NCI-H2081 (cell line): ENCODE data around the gene IL37.

Source experiments
- DNase-seq, 2 experiments: peaks; one replicate each; lab custom pipeline; 2025; lab: John Stamatoyannopoulos, UW

The IL37 gene

DNA sequence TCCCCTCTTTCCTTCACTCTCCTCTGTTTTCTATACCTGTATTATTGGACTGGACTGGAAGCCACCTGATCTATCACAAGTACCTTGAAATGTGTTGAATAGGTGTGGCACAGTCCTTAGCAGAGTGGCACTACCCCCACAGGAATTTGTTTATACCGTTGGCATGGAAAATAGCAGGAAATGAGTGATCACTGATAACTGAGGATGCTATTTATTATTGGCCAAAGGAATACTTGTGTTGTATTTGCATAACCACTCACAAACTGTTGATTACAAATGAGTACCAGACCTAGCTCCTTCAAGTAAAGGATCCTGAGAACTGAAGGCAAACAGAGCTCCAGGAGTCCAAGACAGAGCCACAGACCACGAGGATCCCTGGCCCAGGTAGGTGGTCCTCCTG, at the start of gene IL37:
Gene IL37 (plus strand): TSS at position 301 of the 400 bp plus-strand sequence. CDS start 1,848 bp downstream, outside the sequence.
- DNase-seq: no peak

- no peak for DNase-seq
These were observed 46.9 kb upstream of the IL37 start for GRCh38 chr2:112864072-112864471.

DNA sequence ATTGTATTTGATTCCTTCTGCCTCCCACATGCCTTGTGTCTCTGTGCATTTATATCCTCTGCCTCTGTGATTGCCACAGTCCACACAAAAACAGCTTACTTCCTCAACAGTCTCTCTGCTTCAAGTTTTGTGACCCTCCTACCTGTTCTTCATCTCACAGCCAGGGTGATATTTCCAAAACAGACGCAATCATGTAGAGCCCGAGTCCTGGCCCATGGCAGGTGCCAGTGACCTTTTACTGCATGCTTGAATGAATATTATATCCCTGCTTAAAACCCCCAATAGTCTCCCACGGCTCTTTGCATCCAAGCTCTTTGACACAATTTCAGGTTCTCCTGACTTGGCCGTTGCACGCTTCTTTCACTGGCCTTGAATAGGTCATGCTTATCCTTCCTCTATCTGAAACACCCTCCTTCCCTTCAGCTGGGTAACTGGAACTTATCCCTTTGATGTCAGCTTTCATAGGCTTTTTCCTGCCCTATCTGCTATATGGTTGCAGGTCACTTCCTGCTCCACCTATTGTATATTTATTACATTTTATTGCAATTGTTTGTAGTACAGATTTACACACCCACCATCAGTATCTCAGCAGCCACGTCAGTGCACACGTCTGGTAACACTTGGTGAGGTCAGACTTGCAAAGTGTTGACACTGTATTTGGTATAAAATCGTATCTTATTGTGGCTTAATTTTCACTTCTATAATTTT, 44.7 kb upstream of the IL37 start:
- no peak for DNase-seq

- DNase-seq: no peak
These were observed 43.0 kb upstream of the IL37 start for GRCh38 chr2:112867701-112868631.

GRCh38 chr2:112869258-112869842, 41.6 kb upstream of the IL37 start:
- DNase-seq: peak; percentile 36 to 76

GRCh38 chr2:112870841-112871835, 39.8 kb upstream of the IL37 start:
- no peak for DNase-seq

- DNase-seq: no peak
These were observed 34.6 kb upstream of the IL37 start for GRCh38 chr2:112876257-112876970.

GRCh38 chr2:112876971-112877361, 34.0 kb upstream of the IL37 start:
- DNase-seq: no peak

GRCh38 chr2:112877423-112877822, 33.5 kb upstream of the IL37 start:
- DNase-seq: no peak

DNA sequence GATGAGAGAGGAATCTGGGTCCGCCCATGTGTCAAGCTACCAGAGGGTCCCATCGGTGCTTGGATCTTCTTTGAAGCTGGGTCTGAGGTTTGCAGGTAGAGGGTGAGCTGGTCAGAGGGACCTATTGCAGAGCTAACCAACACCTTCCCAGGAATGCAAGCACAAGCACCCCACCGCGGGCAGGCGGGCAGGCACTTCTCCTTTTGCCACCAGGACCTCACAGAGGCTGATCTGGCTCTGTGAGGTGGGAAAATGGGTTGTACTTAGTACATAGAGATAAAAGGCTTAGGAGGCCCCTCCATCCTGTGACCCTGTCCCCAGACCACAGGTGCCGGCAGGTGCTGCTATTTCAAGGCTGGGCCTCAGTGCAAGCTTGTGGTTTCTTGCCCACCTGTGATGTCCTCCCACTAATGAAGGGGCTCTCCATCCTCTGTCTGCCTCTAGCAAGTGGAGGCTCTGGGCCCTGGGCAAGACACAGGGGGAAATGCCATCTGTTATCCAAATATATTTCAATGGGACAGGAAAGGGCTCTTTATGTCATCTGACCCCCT, 31.4 kb upstream of the IL37 start:
- no peak for DNase-seq

DNA sequence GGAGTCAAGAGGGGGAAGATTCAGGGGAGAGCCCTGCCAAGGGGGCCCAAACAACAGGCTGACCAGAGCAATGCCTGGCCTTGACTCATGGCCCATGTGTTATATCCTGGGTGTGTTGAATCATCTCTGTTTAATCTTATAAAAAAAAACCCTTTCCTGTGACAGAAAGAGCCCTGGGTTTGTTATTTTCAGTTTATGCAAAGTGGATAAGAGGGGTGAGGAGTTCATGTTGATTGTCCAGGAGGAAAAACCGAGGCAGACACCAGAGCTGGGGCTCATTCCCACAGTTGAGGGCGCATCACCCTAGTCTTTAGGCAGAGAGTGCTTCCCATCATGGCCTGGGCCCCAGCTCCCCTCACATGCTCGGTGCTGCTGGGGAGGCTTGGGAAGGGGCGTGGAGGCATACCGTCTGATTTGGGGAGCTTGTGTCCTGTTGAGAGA, 30.9 kb upstream of the IL37 start:
- no peak for DNase-seq

DNA sequence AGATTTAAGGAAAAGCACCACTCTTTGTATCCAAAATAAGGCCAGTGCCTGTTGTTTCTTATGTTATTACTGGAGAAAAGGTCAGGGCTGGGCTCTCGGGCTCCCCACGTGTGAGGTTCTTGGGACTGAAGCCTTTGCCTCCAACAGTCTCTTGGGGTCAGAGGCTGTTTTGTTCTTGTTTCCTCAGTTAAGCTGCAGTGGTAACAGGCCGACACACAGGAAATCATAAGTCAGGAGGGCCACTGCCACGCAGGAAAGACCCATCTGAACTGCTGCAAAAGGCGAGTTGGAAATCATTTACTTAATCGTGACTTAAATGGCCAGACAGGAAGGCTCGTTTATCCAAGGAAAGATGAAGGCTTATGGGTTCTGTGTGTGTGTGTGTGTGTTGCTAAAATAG, 30.3 kb upstream of the IL37 start:
- DNase-seq: no peak

DNA sequence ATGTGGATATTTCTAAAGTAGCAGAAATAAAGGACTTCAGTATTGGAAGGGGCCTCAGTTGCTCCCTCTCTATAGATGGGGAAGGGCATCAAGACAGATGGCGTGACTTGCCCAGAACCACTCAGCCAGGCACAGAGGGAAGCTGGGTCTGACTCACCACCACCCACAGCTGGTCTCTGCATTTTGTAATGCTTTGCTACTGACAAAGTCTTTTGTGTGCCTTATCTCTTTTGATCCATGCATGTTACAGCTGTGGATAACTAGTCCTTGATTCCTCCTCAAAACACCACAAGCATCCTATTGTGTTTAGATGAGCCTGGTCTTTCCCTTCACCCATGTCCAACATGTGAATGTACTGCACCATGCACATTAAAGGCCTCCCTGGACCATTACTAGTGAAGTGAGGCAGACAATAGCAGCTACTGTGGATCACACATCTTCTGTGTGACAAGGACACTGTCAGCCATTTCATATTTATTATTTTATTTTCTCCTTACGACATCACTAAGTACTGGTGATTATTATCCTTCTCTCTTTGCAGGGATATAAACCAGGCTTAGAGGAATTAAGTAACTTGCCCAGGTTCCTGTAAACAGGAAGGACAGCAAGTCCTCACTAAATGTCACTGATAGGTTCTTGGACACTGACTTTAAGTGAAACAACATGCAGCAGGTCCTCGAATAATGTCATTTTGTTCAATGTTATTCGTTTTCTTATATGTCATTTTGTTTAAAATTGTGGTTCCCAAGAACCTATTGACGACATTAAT, 29.6 kb upstream of the IL37 start:
- DNase-seq: no peak

- no peak for DNase-seq
These were observed 27.3 kb upstream of the IL37 start for GRCh38 chr2:112883669-112884068.

GRCh38 chr2:112884869-112885505, 26.0 kb upstream of the IL37 start:
- DNase-seq: no peak

- no peak for DNase-seq
These were observed 25.5 kb upstream of the IL37 start for GRCh38 chr2:112885506-112885902.

DNA sequence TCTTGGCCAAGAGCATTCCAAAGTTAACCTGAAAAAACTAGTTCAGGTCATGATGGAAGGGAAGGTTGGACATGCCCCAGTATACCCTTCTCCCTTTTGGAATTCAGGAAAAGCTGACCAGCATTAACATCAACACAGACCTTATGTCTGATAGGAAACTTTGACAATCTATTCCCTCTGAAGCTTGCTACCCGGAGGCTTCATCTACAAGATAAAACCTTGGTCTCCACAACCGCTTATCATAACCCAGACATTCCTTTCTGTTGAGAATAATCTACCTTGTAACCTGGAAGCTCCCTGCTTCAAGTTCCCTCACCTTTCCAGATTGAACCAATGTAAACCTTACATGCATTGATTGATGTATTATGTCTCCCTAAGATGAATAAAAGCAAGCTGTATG, 24.7 kb upstream of the IL37 start:
- DNase-seq: no peak

- DNase-seq: no peak
These were observed 22.8 kb upstream of the IL37 start for GRCh38 chr2:112887964-112888749.
